Activated CD8-positive, alpha-beta memory T cell treated with anti-CD3 and anti-CD28 coated beads for 36 hours (primary cell): Measurements from ENCODE around the gene USP2. TPM values are rescaled to one million over a fixed set of nuclear protein-coding genes. Genes with fewer than 3 reads are reported as not detected.

Experiments
- CTCF ChIA-PET: fragments of 350-600 bp; sonication (Branson Sonifier 250); formaldehyde crosslinking; loops from one replicate; lab custom pipeline; 2021; ENCODE audit warnings: antibody characterized with exemption; lab: Charles Lee
- POLR2A ChIA-PET: fragments of 350-600 bp; sonication (Branson Sonifier 250); formaldehyde crosslinking; loops from one replicate; lab custom pipeline; 2021; ENCODE audit warnings: antibody characterized with exemption; lab: Charles Lee
- total RNA-seq, 2 experiments: library from RNA; stranded (reverse); gene quantifications; one replicate each; pipeline ENCODE4 v1.2.3, GENCODE V29; 2021

Gene USP2
- 1 to 10 TPM in 1 of 2 experiments, under 1 TPM in 1; 0.44 to 1.1 TPM for total RNA-seq

DNA sequence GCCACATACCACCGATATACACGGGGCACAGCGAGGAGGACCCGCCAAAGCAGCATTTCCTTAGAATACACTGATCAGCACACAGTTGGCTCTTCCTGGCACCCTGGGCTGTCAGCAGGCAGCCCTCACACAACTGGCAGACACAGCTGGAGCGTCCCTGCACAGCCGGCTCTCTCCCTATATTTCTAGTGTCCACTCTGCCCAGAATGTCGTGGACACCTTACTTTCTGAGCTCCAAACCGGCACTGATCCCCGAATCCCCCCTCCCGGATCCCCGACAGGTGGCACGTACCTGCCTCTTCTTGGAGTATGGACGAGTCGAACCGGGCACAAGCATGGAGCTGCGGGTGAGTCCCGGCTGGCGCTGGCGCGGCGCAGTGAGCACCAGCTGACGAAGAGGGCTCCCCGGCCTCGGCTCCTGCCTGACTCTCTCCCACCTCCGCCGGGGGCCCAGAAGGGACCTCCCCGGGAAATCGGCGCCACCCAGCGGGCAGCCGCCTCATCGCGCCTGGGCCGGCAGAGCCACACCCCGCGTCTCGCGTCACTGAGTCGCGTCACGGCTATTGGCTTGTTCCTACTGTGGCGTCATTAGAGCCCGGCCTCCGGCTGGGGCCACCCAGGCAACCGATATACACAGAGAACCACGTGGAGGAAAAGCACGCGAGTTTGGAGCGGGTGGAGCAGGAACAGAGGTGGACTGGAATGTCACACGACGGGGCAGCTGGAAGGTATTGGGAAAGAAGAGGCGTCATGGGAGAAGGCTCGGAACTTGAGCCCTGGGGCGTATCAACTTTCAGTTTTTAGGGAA is at the start of gene USP2:
Gene USP2 (minus strand): TSS at position 510 of the 808 bp plus-strand sequence. CDS start 8,210 bp downstream, outside the sequence.
- CTCF ChIA-PET, result interaction anchor here (0.7 to 3.1 kb wide), 12 partner anchors 10 to 99 kb away, joined by 3 to 38 read pairs (median 3); partner anchors contain the start of gene C1QTNF5
- POLR2A ChIA-PET, result no interaction called here

DNA sequence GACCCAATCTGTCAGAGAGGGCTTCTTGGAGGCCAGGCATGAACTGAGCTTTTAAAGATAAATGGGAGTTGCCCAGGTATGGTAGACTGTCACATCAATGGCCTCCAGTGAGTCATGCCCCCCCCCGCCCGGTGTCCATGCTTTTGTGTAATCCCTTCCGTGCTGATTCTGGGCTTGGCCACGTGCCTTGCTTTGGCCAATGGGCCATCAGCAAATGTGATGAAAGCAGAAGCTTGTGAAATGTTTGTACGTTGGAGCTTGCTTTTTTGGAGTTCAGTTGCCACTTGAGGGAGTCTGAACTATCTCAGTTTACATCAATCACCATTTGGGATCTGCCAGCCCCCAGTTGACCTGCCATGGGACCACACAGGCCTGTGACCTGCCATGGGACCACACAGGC is 45.8 kb upstream of the USP2 start:
- CTCF ChIA-PET, result no interaction called here

GRCh38 chr11:119426142-119426541 is 44.7 kb upstream of the USP2 start:
- CTCF ChIA-PET, result interaction anchor here (1.9 kb wide), 1 partner anchor 49 kb away, joined by 4 read pairs; no protein-coding TSS in a partner anchor
- POLR2A ChIA-PET, result no interaction called here

More for the DNA sequence above, 45.8 kb upstream of the USP2 start:
- POLR2A ChIA-PET, result no interaction called here

- POLR2A ChIA-PET, result no interaction called here
- CTCF ChIA-PET, result no interaction called here
Measured at GRCh38 chr11:119424775-119425174, 43.3 kb upstream of the USP2 start.

GRCh38 chr11:119424276-119424675 is 42.8 kb upstream of the USP2 start:
- ChIA-PET CTCF (no interaction called here), POLR2A (no interaction called here)

- ChIA-PET POLR2A (no interaction called here), CTCF (no interaction called here)
Measured at GRCh38 chr11:119423509-119424254, 42.2 kb upstream of the USP2 start.

DNA sequence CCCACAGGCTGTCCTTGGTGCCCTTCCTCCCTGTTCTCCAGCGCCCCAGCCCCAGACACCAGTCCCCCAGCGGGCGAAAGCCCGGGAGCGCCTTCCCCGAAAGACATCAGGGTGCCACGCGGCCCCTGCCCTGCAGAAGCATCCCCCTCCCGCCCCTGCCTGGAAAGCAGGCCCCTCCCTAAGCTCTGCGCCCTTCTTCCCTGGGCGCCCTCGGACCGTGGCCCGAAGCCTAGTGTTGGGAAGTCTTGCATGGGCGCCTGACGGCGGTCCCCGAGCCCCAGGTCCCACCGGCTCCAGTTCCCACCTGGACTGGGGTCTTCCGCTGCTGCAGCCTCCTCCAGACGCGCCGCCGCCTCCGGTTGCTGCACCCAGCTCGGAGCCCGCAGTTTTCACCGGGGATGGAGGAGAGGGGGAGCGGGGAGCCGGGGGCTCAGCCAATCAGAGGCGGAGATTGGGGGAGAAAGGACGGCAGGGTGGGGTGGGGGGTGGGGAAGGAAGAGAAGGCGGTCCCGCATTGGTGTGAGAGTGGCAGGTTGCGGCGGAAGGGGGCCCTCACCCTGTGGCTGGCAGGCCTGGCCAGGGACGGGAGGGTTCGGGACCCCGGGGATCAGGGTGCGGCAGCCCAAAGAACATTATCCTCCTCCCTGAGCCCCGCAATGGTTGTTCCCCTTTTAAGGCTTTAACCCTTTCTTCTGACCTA is 41.5 kb upstream of the USP2 start, which contains the start of gene THY1:
Gene THY1 (minus strand): TSS at position 364 of the 700 bp plus-strand sequence. CDS start 2,267 bp downstream, outside the sequence.
- CTCF ChIA-PET, result interaction anchor here (1.0 kb wide), 1 partner anchor 1379 kb away, joined by 4 read pairs; no protein-coding TSS in a partner anchor
- POLR2A ChIA-PET, result no interaction called here

GRCh38 chr11:119421941-119422808 is 40.7 kb upstream of the USP2 start:
- ChIA-PET CTCF (interaction anchor here (1.0 kb wide), 1 partner anchor 1378 kb away, joined by 4 read pairs; no protein-coding TSS in a partner anchor), POLR2A (no interaction called here)

- ChIA-PET CTCF (no interaction called here), POLR2A (no interaction called here)
Measured at GRCh38 chr11:119421351-119421750, 39.9 kb upstream of the USP2 start.

GRCh38 chr11:119420631-119421030 is 39.1 kb upstream of the USP2 start:
- CTCF ChIA-PET, result no interaction called here
- POLR2A ChIA-PET, result no interaction called here

- CTCF ChIA-PET, result no interaction called here
Measured at GRCh38 chr11:119419834-119420492, 38.5 kb upstream of the USP2 start.

GRCh38 chr11:119419246-119419645 is 37.8 kb upstream of the USP2 start:
- ChIA-PET POLR2A (no interaction called here), CTCF (no interaction called here)

More at GRCh38 chr11:119419834-119420492, 38.5 kb upstream of the USP2 start:
- POLR2A ChIA-PET, result no interaction called here

GRCh38 chr11:119418759-119419158 is 37.3 kb upstream of the USP2 start:
- CTCF ChIA-PET, result interaction anchor here (1.8 kb wide), 1 partner anchor 56 kb away, joined by 6 read pairs; no protein-coding TSS in a partner anchor

DNA sequence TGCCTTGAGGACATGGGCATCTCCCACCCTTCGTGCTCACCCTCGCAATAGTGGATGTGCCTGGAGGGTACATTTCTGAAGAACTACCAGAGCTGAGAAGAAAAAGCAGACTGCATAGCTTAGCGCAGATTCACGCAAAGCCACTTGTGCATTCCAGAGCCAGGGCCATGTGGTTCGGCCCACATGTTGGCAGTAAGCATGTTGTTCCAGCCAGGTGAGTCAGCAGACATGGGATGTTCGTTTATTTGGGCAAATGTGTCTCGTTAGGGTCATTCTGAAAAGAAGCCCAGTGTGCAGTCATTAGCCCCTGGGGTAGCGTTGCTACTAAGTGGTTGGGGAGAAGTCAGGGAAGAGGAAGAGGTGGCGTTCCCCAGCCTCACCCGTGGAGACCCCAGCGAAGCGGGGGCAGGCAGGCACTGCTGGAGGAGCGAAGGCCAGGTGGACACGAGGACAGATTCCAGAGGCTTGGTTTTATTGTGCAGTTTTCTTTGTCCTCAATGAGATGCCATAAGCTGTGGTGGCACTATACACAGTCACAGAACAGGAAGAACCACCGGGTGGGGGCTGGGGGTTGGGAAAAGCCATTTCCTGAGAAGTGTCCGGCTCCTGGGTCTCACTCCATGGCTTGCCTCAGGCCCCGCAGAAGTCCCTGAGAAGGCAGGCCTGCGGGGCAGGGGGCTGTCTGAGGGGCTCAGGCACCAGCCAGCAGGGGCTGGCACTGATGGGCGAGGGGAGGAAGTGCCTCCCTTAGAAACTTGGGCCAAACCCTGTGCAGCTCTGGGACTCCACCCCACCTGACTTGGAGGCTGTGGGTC is 36.4 kb upstream of the USP2 start:
- CTCF ChIA-PET, result interaction anchor here (1.8 kb wide), 1 partner anchor 57 kb away, joined by 6 read pairs; no protein-coding TSS in a partner anchor
- POLR2A ChIA-PET, result no interaction called here

More at GRCh38 chr11:119418759-119419158, 37.3 kb upstream of the USP2 start:
- POLR2A ChIA-PET, result no interaction called here

- ChIA-PET POLR2A (no interaction called here), CTCF (interaction anchor here (1.8 kb wide), 1 partner anchor 58 kb away, joined by 6 read pairs; no protein-coding TSS in a partner anchor)
Measured at GRCh38 chr11:119416606-119417580, 35.4 kb upstream of the USP2 start.

GRCh38 chr11:119415966-119416365 is 34.5 kb upstream of the USP2 start:
- ChIA-PET POLR2A (no interaction called here), CTCF (no interaction called here)
